UCSD-AML1 (cell line): ENCODE measurements around the gene URI1.

Source experiments
- DNase-seq: peaks from one replicate; lab custom pipeline; 2025; ENCODE audit not compliant: unreplicated experiment; lab: John Stamatoyannopoulos, UW

Gene URI1

GRCh38 chr19:30052122-30053075 lies 110.4 kb downstream of the URI1 start:
- DNase-seq: no peak

DNA sequence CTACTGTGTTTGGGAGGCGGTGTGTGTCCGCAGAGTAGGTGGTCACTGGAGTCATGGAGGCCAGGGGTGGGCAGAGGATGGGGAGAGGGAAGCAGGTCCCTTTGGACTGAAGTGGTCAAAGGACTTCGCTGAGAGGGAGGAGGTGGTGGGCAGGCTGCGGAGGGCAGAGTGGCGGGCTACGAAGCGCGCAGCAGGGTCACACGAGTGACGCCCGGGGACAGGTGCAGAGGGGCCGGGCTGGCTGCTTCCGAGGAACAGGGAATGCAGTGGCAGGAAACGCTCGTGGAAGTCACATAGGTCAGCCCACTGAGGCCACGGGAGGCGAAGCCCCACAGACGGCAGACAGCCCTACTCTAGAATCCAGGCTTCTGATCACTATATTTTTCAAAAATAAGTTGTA lies 111.5 kb downstream of the URI1 start:
- no peak for DNase-seq

DNA sequence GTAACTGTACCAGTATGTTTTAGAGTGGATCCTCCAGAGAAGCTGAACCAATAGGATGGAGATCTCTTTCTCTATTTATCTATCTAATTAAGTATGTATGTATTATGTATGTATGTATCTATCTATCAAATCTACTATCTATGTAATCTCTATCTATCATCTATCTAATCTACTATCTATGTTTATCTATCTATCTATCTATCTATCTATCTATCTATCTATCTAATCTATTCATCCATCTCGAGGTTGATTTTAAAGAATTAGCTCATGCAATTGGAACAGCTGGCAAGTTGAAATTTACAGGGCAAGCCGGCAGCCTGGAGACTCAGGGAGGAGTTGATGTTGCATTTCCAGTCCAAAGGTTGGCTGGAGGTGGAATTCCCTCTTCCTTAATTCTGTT lies 112.2 kb downstream of the URI1 start:
- DNase-seq: no peak

DNA sequence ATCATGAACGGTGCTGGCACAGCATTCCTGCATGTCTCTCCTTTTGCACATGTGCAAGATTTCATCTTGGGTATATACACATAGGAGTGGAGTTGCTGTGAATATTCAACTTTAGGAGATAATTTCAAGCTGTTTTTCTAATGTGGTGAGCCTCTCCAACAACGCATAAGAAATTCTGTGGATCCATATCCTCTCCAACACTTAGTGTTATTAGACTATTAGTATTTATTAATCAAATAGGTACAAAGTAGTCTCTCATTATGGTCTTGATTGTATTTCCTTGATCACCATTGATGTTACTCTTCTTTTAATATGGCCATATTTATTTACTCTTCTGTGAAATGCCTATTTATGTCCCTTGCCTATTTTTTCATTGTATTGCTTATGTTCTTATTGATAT lies 114.5 kb downstream of the URI1 start:
- DNase-seq: no peak

- no peak for DNase-seq
Measured at GRCh38 chr19:30059741-30060457, 117.9 kb downstream of the URI1 start.

DNA sequence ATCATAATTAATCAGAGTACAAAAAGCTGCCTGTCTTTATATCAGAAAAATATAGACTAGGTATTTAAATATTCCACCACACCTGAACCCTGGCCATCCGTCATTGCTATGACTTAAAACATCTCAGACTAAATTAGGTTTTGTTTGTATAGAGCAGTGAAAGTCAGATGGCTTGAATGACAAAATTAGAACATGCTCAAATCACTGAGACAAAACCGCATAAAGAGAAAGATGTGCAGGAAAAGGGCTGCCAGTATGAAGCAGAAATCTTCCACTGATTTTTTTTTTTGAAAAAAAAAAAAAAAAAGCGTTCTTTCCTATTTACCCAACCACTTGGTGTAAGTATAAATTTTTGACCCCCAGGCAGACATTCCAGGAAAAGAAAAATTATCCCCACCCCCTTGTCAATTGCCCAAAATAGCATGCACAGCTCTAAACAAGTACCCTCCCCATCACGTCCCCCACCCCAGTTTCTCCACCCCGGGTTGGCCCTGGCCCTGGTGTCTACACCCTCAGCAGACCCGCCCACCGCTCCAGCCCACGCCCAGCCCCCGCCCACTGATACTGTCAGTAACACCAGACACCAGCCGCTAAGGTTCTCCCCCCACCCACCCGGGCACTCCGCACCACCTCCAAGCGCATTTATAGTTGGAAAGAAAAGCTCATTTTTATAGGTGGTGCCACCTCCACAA lies 118.6 kb downstream of the URI1 start:
- DNase-seq: no peak

GRCh38 chr19:30061223-30062064 lies 119.4 kb downstream of the URI1 start:
- DNase-seq: no peak

DNA sequence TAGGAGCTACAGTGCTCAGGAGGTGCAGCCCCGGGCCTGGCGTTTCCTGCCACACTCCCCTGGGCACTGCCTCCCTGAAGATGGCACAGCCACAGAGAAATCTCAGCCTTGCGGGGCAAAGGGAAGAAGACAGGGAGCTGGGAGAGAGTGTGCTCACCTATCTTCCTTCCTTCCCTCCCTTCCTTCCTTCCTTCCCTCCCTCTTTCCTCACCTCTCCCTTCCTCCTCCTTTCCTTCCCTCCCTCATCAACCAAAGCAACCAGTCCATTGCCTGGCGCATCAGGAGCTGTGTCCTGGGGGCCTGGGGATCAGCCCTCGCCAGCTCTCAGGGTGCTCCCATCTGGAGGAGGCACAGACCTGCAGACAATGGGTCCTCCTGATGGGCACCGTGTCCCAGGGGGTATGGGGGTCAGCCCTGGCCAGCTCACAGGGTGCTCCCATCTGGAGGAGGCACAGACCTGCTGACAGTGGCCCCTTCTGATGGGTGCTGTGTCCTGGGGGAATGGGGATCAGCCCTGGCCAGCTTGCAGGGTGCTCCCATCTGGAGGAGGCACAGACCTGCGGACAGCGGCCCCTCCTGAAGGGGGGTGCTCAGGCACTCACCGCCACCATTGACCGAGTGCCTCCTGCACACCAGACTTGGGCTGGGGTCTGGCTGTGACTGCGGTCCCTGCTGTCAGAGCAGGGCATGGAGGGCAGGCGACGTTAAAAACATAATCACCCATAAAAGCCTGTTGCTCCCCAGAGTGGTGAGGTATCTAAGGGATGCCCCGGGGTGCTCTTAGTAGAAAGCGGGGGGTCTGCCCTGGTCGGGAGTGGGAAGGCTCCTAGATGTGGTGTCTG lies 120.2 kb downstream of the URI1 start:
- DNase-seq: no peak

DNA sequence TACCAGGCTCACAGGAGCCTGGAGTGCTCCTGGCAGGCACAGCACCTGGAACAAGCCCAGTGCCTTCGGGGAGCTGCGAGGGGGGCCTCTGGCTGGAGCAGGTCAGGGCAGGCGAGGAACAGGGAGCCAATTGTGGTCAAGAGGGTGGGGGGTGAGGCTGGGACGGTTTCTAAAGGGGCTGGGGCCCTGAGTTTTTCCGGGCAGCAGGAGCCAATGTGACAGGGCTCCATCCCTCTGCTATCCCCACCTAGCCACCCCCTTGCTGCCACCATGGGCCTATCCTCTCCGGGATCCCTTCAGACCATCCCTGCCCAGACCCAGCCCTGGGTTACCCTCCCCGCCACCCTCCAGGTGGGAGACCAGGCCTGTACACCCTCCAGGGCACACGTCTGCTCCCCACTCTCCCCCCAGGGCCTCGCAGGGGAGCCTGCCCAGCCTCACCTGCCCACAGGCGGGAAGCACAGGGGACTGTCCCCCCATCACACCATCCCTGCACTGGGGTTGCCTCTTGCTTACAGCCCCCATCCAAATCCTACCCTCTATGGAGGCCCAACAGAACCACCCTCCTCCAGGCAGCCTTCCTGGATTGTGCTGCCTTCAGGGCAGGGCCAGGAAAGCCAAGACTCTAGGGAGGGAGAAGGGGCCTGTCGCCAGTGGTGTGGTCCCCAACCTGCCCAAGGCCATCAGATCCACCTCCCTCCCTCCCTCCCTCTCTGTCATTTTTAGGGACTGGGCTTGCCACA lies 121.0 kb downstream of the URI1 start:
- DNase-seq: no peak

DNA sequence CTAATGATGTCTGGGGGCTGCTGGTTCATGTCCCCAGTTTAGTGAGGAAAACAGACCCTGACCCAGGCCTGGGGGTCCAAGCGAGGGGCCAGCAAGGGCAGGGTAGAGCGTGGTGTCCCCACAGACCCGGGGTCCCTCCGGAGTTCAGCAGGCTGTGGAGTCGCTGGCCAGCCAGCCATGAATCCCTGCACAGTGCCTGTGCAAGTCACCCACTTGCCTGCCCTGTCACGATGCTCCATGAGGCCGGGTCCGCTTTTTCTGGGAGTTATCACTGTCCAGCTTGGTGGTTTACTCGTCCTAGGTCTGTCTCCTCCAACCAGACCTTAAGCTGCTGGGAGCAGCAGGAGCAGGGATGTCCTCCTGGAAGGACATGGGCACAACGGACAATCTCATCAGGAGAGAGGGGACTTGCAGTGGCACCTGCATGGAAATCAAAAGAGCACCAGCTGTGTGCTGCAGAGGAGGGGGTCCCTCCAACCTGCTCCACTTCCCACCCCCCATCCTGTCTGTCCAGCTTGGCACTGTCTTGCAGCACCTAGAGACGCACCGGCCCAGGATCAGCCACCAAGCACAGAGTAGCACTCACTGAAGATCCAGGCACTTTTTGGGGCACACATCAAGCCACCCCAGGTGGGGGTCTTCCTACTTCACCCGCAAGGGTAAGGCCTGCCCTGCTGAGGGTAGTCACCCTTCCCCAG lies 121.8 kb downstream of the URI1 start:
- no peak for DNase-seq

GRCh38 chr19:30064348-30064699 lies 122.3 kb downstream of the URI1 start:
- DNase-seq: no peak

DNA sequence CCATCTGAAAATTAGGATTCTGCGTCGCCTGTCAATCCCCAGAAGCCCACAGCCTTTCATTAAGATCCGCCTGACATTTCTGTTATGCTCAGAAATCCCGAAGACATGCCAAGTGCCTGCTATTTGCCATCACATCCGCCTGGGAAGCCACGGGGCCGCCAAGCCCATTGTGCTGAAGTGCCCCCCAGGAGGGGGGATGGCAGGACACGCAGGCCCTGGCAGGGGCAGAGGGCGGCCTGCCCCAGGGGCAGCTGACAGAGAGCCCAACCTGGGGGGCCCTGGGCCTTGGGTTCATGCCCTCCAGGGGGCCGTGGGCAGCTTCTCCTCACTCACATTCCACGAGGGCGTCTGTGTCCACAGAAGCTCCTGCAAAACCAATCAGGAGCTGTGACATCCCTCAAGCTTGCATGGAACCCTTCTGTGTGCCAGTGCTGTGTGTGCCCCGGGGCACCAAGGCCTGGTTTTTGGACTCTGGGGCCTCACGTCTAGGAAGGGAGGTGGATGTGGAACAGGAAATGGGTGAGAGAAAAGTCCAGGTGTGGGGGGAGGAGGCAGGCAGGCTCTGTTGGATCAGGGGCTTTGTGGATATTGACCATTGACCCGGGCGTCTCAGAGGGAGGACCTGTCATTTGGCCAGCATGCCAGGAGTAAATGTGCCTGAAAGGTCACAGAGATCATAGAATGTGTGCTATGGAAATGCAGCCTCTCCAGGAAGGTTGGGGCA lies 122.9 kb downstream of the URI1 start:
- DNase-seq: no peak

DNA sequence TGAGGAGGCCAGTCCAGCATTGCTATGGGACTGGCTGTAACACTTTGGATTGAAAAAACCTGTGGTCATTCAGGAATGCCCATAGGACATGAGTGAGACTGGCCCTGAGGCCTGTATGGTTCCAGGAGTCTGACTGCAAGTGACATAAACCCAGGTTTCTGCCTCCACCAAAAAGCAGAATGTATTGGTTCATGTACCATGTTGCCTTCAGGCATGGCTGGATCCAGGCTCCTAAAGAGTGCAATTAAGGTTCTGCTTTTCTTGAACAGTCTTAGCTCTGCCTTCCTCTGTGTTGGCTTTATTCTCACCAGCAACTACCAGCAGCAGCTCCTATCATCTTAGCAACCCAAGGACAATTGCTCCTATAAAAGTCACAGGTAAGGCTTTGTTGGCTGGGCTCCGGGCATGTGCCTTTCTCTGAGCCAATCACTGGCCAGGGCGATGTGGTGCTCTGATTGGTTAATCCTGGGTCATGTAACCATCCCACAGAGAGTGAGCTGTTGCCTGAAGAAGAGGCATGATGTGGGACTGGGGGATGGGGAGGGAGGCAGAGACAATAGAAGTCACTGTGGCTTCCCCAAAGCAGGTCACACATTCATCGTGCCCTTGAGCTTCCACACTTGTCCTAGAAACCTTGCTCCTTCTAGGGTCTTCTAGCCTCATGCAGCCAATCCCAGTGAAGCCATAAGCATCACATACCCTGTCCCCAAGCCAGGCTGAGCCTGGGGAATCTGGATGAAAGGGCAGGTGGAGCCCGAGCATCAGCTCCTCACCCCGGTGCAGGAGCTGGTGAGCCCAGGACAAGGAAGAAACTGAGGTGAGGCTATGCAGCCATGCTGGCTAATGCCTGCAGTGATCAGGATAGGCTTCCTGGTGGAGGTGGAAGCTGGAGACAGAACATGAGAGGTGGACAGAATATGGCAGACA lies 123.9 kb downstream of the URI1 start:
- no peak for DNase-seq
